Measurements from ENCODE around the gene KIRREL3.
"Not testable (repeated sequence)": the region's sequence is repeated elsewhere in the genome, so short reads cannot be mapped to it uniquely, and the experiment has no call there.

KIRREL3 gene

DNA sequence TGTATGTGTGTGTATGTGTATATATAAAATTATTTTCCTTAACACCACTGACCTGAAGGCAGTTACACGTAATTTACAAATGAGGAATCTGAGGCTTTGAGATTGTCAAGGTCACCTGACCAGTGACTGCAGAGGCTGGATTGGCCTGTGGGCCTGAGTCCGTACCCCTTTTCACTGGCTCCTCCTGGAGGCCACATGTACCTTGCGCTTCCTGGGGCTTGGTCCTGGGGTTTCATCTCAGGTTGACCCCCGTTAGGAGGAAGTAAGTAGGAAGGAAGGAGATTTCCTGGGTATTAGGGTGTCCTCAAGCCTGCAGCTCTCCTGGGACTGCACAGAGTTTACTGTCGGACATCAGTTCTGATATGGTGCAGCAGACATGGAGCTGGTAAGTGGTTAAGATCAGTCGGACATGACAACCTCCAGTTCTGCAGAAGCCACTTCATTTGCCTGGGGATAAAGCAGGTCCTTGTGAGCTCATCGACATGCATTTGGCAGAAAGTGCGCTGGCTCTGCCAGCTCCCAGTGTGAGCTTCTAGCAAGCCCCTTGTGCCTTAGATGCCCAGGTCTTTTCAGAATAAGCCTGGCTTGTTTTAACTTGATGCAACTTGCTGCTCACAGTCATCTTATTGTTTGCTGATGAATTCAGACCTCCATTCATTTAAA is 608.5 kb downstream of the KIRREL3 start:
- DNase-seq: no peak

DNA sequence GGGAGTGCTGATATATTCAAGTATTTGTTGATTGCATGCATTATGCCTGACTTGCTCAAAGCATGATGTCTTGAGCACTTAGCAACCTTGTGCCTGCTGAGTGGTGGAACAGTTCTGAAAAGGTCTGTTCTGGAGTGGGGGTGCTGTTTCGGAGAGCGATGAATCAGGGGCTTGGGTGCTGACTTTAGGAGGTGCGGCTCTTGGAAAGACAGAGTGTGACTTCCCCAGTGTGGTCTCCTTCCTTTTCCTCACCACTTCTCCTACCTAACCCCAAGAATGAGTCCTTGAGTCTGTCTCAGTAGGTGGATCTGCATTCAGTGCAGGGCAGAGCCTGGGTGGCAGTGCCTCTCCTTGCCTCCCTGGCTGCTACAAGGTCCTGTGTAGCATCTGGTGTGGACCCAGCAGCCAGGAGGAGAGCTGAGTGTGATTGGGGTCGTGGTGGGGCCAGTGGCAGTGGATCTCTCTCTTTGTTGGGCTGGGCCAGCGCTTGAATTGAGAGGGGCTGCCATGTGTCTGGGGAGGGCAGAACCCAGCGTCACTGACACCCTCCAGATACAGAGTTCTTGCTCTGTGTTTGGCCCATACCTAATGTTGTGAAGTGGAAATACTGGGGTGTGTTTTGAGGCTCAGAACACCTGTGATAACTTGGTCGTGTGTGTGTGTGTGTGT is 609.1 kb downstream of the KIRREL3 start:
- DNase-seq: no peak

DNA sequence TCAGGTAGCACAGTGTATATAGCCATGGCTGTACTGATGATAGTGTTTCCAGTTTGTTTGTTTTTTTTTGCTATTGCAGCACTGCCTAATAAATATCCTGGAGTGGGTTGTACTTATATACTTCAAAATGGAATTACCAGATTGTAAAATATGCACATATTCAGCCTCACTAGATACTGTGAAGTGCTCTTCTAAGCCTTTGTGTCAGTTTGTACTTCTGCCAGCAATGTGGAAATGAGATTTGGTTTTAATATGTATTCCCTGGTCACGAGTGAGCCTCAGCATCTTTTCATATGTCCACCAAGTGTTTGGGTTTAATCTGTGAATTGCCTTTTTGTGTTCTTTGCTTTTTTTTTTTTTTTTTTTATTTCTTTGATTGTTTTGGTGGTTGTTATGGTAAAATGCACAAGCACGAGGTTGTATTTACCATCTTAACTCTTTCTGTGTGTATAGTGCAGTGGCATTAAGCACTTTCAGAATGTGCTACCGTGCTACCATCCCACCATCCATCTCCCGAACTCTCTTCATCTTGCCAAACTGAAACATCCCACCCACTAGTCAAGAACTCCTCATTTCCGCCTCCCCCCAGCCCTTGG is 610.2 kb downstream of the KIRREL3 start:
- DNase-seq: no peak

DNA sequence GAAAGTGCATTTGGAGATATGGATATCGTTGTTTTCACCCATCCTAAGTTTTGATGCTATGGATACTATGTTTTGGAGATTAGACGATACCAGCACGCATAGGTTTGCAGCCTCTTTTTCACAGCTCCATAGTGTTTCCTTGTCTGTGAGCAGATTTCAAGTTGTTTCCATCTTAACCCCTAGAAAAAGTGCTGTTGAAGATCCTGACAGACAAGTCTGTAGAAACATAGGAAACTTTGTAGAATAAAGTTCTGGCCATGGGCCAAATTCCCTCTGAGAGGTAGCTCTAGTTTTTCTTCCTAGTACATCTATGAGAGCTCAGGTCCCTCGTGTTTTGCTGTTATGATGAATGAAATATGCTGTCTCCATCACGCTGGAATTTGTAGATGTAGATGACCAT is 612.7 kb downstream of the KIRREL3 start:
- no peak for DNase-seq

DNA sequence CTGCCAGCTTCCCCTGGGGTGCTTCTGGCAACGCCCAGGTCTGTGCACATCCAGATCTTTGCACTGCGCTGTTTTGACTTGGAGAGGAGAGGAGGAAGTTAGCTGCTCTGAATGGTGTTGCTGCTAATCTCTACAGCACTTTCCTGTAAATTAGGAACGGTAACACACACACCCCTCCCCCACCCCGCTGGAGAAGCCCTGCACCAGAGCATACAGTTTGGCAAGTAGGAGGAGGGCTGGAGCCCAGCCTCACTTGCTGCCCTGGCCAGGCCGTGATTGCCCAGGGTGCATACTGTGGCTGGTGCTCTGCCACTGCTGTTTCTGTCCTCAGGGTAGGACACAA is 613.9 kb downstream of the KIRREL3 start:
- not testable (repeated sequence) for DNase-seq

DNA sequence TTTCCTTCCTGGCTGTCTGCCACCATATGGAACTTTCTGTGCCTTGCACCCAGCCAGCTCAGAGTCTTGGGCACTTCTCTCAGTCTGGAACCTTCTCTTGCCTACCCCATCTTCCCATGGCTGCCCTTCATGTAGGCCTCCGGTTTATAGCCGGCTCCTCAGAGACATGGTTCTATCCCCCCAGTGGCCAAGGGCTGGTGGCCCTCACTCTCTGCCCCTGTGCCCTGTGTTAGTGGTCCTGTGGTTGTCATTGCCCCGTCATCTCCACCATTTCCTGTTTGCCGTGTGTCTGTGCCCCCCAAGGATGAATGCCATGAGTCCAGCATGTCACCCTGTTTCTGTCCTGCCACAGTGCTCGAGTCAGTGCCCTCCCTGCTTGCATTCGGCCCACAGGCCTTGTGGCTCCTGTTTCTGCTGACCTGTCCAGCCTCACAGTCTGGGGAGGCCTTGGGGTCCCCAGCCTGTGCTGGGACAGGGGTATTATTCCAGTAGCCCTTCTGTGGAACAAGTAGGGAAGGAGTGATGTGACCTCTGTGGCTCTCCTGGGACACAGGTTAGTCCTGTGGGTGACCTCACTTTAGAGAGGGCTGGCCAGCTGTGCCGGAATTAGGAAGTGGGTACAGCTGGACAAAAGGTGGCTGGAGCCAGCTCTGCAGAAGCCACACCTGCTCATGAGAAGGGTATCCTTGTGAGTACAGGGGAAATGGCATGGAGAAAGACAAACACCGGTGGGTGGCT is 614.4 kb downstream of the KIRREL3 start:
- no peak for DNase-seq

DNA sequence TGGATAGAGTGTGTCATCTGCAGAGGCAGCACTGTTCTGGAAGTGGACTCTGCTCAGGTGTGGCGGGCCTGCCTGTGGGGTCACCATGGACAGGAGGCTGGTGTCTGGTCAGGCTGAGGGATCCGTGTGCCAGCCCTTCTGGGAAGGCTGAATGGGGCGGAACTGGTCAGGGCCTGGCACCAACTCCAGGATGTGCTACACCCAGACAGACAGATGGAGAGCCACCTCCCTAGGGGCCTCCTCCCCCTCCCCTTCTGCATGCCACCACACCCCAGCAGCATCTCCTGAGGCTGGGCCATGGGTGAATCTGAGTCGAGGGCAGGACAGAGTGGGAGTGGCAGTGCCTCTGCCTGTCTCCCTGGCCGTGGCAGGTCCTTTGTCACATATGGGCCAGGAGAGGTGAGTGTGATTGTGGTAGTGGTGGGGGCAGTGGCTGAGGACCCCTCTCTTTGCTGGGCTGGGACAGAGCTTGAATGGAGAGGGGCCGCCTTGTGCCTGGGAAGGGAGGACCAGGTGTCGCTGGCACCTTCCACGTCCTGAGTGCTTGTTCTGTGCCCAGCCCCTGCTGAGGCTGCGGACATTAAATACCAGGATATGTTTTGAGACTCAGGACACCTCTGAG is 616.0 kb downstream of the KIRREL3 start:
- DNase-seq: no peak

DNA sequence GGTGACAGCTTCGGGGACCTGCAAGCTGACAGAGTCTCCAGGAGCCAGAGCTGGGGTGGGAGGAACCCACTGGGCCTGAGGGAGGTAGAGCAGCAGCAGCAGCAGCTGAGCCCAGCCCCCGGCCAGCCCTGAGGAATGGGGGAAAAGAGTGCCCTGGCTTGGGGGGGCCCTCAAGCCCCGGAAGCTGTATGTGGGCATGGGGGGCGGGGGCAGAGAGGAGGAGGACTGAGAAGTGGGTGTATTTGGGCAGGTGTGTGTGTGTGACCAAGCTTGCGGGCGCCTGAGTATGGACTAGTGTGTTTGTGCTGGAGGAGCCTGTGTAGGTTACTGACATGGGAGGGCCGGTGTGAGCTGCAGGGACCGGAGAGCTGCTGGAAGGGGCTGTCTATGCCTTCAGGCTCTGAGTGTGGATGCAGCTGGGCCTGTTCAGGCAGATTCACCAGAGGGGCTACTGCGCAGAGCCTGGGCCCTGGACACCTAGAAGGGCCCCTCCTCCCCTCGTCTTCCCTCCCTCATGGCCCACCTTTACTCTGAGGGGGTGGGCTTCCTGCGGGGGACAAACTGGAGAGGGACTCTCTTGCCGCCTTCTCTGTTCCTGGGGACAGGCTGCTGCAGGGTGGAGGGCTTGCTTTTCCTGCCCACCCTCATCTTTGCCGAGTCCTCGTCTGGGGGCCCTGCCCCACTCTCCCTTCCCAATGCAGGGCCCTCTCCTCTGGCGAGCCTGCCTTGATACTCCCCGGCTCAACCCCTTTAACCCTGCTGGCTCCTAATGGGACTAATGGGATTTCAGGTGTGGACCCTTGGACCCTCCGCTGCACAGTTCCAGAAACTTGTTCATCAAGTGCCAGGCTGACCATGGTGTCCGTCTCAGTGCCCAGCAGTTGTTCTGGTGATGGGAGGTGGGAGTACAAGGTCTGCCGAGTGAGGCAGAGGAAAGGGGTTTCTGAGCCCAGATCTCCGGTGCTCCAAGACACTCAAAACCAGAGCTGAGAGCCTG is 616.9 kb downstream of the KIRREL3 start:
- DNase-seq: no peak

DNA sequence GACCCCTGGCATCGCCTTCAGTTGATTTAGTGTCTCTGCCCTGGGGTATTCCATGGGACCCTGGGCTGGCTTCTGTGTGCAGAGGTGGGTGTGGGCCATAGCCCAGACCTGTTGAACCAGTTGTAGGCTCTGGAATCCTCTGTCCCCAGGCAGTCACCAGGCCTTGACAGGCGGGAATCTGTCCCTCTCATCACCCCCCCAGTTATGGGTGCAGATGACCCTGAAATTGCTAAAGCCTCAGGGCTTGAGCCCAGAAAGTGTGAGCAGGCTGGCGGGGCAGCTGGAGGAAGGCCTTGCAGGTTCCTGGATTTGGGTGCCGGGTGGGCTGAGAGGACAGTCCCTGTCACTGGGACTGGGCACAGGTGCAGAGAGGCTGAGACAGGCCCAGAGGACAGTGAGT is 617.9 kb downstream of the KIRREL3 start:
- DNase-seq: not testable (repeated sequence)

DNA sequence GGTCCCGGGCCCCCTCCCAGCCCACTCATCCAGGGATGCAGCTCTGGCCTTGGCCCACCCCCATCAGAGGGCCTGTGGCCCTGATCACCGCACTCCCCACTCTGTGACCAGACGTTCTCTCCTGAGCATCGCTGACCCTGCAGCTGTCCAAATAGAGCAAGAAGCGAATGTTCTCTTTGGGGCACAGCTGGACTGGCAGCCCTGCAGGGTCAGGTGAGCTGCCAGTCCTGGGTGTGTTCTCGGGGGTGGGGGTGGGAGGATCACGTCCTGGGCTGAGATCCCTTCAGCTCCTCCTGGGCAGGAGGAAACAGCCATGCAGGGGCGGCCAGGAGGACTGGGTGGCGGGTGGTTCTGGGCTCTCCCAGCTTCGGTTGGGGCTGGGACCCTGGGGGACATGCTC is 618.6 kb downstream of the KIRREL3 start:
- not testable (repeated sequence) for DNase-seq

DNA sequence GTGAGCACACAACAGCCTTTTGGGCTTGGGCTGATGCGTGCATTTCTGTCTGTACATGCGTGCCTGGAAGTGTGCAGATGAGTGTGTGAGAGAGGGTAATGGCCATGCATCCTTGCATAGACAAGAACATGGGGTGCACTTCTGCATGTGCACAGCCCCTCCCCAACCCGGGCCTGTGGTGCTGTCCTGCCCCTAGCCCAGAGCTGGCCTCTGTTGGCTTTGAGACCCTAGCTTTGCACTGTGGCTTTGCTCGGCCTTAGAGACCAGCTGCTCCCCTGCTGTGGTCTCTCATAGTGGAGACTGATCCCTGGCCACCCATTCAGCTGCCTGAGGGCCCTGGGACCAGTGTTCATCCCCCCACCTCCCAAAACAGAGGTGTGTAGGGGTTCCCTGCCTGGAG is 619.7 kb downstream of the KIRREL3 start:
- DNase-seq: no peak

DNA sequence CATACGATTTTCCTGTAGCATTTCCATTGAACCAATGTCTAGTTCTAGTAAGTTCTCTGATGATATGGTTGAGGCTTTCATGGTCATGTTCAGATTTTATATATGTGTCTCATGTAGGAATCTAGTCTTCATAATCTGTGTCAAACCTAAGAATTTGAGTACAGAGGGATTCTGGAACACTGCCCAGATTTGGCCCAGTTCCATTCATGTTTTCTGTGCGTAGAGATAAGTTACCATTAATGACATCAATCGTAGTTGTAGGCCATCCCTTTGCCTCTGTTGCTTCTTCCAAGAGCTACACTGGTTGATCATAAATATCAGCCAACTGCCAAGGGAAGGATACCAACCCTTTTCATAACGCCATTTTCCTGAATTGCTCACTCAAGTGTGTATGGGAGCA is 621.8 kb downstream of the KIRREL3 start:
- no peak for DNase-seq

DNA sequence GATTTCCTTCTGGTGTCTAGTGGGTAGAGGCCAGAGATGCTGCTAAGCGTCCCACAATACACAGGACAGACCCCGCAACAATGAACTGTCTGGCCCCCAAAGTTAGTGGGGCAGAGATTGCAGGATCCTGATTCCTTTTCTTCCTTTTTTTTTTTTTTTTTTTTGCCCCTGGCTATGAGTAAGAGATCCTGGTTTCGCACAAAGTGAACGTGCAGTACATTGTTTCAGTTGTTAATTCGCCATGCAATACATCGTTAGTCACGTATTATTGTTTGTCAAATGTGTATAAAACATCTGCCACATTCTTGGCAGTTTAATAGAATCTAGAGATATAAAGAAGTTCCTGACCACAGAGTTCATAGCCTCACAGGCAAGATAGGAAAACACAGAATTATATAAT is 624.8 kb downstream of the KIRREL3 start:
- DNase-seq: no peak

DNA sequence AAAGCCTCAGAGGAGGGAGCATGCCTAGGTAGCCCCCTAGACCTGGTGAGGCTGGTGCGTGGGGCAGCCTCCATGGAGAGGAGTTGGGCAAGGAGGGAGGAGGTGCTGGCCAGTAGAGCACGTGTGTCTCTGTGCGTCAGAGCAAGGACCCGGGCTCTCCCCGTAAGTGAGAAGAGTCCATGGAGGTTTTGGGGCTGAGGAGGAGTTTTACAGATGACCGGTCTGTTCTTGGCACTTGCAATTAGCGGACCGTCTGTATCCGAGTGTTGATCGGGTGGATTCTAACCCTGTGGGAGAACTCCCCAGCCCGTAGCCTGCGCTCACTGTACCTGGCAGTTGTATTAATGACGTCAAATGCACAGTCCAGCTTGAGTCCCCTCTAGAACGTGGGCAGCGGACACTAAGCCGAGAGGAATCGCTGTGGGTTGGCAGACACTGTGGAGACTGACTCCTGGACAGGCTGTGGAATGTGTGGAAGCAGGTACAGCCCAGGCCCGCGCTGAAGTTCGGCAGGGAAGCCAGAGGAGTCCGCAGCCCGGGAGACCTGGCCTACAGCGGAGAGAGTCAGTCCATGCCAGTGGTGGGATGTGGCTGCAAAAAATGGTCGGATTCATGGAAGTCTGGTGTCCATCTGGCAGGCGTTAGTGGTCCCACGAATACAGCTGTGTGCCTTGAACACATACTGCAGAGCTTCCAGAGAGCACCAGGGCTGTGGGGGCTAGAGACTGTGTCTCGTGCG is 625.8 kb downstream of the KIRREL3 start:
- not testable (repeated sequence) for DNase-seq

DNA sequence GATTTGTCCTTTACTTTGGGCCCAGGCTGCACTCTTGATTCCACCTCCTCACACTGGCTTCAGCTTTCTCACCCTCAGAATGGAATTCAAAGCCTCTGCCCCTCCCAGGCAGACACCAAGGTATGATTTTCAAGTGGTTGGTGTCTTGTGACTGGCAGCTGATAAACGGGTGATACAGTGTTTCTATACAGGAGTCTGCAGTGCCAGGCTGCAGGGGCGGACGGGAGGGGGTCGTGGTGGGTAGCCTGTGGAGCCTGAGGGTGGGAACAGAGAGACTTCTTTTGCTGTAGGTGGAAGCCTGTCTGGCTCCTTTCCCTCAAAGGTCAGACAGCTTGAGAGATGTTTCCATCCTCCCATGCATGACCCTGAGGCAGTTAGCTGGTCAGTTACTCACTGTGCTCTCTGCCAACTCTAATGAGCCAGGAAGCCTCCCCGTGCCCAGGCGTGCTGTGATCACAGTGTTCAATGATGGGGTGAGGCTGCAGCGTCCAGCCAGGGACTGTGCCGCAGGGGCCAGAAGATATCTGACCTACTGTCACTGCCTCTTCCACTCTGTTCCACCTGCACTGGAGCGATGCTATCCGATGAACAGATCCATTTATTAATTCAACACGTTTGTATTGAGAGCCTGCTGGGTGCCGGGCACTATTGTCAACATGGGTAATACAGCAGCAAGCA is 627.0 kb downstream of the KIRREL3 start:
- not testable (repeated sequence) for DNase-seq
